Aorta (tissue), 5 donors: ENCODE data around the gene CHAMP1. TPM values are rescaled to one million over a fixed set of nuclear protein-coding genes. Genes with fewer than 3 reads are reported as not detected.
"Not testable (repeated sequence)": the region's sequence is repeated elsewhere in the genome, so short reads cannot be mapped to it uniquely, and the experiment has no call there.

Experiments
- ATAC-seq: fragments of 200-7000 bp; cut with Tn5 transposase; one replicate; pipeline ENCODE4 v1.9.1; 2022; ENCODE audit warnings: moderate library complexity; ENCODE audit not compliant: low FRiP score
- DNase-seq, 2 donors: peaks; one replicate each; pipeline ENCODE4 v3.0.0-alpha.2; 2020
- H3K27ac ChIP-seq, 2 donors: one replicate each; pipeline ENCODE4 v1.5.1; 2013; ENCODE audit warnings: low read length in 2 of 2, mild to moderate bottlenecking in 2 of 2, moderate library complexity in 2 of 2, control low read depth in 1 of 2, inconsistent platforms in 1 of 2, low read depth in 1 of 2
- H3K27me3 ChIP-seq, 2 donors: one replicate each; pipeline ENCODE4 v1.6.1; 2013; ENCODE audit warnings: control low read depth in 1 of 2, low read length in 1 of 2, mild to moderate bottlenecking in 1 of 2, moderate library complexity in 1 of 2; ENCODE audit not compliant: insufficient read depth in 2 of 2, control insufficient read depth in 1 of 2
- H3K36me3 ChIP-seq, 2 donors: one replicate each; pipeline ENCODE4 v1.6.1; 2013; ENCODE audit warnings: control low read depth in 1 of 2, low read length in 1 of 2, mild to moderate bottlenecking in 1 of 2; ENCODE audit not compliant: insufficient read depth in 2 of 2, control insufficient read depth in 1 of 2
- H3K4me1 ChIP-seq, 2 donors: one replicate each; pipeline ENCODE4 v1.6.1; 2013; ENCODE audit warnings: low read length in 2 of 2, control low read depth in 1 of 2, mild to moderate bottlenecking in 1 of 2, moderate library complexity in 1 of 2; ENCODE audit not compliant: insufficient read depth in 2 of 2, control insufficient read depth in 1 of 2
- H3K4me3 ChIP-seq, 2 donors: one replicate each; pipeline ENCODE4 v1.5.1; 2013; ENCODE audit warnings: low read length in 2 of 2, control low read depth in 1 of 2, mild to moderate bottlenecking in 1 of 2
- H3K9me3 ChIP-seq: one replicate; pipeline ENCODE4 v1.6.1; 2013; ENCODE audit warnings: mild to moderate bottlenecking, low read length; ENCODE audit not compliant: control insufficient read depth
- WGBS, 2 donors: extraction: QIAGEN DNeasy Blood & Tissue Kit; methylation state at CpG; one replicate each; pipeline ENCODE4 v1.1.7; 2013; 5-methylcytosine and 5-hydroxymethylcytosine counted together
- intact Hi-C, 2 donors: fragments of 100-400 bp; cut with DNase I; formaldehyde crosslinking; loops; one replicate each; pipeline versions ENCODE4 v1.14.2 to v1.15.0; 2022
- polyA plus RNA-seq, 2 donors: library from polyadenylated mRNA; stranded (reverse); fragments of 200-250 nt; gene quantifications; one replicate each; pipeline ENCODE4 v1.2.3, GENCODE V29; 2013
- total RNA-seq, 2 donors: library from RNA; stranded (reverse); fragmentation: NEBNext Ultra II Directional; extraction: Animal tissue kit (Norgen Biotek cat#: 25700); gene quantifications; one replicate each; pipeline ENCODE4 v1.2.1, GENCODE V29; 2021
- donor health status: healthy with polysubstance abuse.
- donor health status: Bipolar disorder and iron deficiency.
- donor health status: DM: no; HTN: no; CAD: no.
- donor health status: DM: no; HTN: no; CAD: no.
- donor health status: DM: yes; HTN: yes; CAD: no.

CHAMP1 gene
- total and polyA plus RNA-seq, 4 donors, result 5.2 to 16.4 (median 11.0) TPM

- no peak overlapping the region for H3K4me3 ChIP-seq
Measured at GRCh38 chr13:114334305-114335053, 20.2 kb downstream of the CHAMP1 start.

GRCh38 chr13:114336457-114336856, 22.2 kb downstream of the CHAMP1 start:
- WGBS, 2 donors, result 71 to 72% methylated on average over 1 of the region's 1 CpG
- H3K4me1 ChIP-seq, H3K4me3 ChIP-seq, H3K9me3 ChIP-seq, H3K36me3 ChIP-seq, intact Hi-C loops, DNase-seq, H3K27ac ChIP-seq, H3K27me3 ChIP-seq, ATAC-seq: not testable (repeated sequence)

More at GRCh38 chr13:114334305-114335053, 20.2 kb downstream of the CHAMP1 start:
- no peak for ATAC-seq
- Histone ChIP-seq H3K9me3 (no peaks in the 10 kb centered on the region), H3K36me3 (peaks cover 0 to 2% of the 10 kb centered on the region in 2 donors), H3K4me1 (no peaks in the 10 kb centered on the region), H3K27me3 (no peaks in the 10 kb centered on the region), H3K27ac (no peak overlapping the region)
- 66 to 68% methylated on average over 5 of the region's 5 CpGs for WGBS, 2 donors
- intact Hi-C loops, result no loop called here
- DNase-seq, result no peak

GRCh38 chr13:114338959-114339358, 24.7 kb downstream of the CHAMP1 start:
- Histone ChIP-seq H3K27me3 (no peaks in the 10 kb centered on the region), H3K4me1 (no peaks in the 10 kb centered on the region), H3K9me3 (no peaks in the 10 kb centered on the region), H3K27ac (no peak overlapping the region), H3K4me3 (no peak overlapping the region), H3K36me3 (no peaks in the 10 kb centered on the region)
- ATAC-seq (no peak), DNase-seq (no peak)
- intact Hi-C loops, result no loop called here
- 89 to 91% methylated on average over 5 of the region's 5 CpGs for WGBS, 2 donors

GRCh38 chr13:114339857-114340534, 25.7 kb downstream of the CHAMP1 start:
- WGBS, 2 donors, result 46 to 51% methylated on average over 10 of the region's 10 CpGs
- ATAC-seq (no peak), DNase-seq (no peak)
- Histone ChIP-seq H3K27ac (no peak overlapping the region), H3K27me3 (no peaks in the 10 kb centered on the region), H3K4me1 (no peaks in the 10 kb centered on the region), H3K4me3 (no peak overlapping the region), H3K9me3 (no peaks in the 10 kb centered on the region), H3K36me3 (no peaks in the 10 kb centered on the region)
- intact Hi-C loops, result no loop called here

GRCh38 chr13:114341003-114341777, 26.9 kb downstream of the CHAMP1 start:
- ATAC-seq, result no peak
- WGBS, 2 donors, result 68 to 70% methylated on average over 14 of the region's 14 CpGs
- intact Hi-C loops, result no loop called here

GRCh38 chr13:114347256-114347655, 33.0 kb downstream of the CHAMP1 start:
- H3K4me3 ChIP-seq, intact Hi-C loops, H3K27me3 ChIP-seq, H3K4me1 ChIP-seq, ATAC-seq, H3K27ac ChIP-seq, DNase-seq, H3K9me3 ChIP-seq, H3K36me3 ChIP-seq: not testable (repeated sequence)
- 55 to 63% methylated on average over 3 of the region's 3 CpGs for WGBS, 2 donors

More at GRCh38 chr13:114341003-114341777, 26.9 kb downstream of the CHAMP1 start:
- no peaks in the 10 kb centered on the region for H3K9me3 ChIP-seq
- no peak for DNase-seq
- no peaks in the 10 kb centered on the region for H3K4me1 ChIP-seq
- no peaks in the 10 kb centered on the region for H3K36me3 ChIP-seq
- no peak overlapping the region for H3K4me3 ChIP-seq
- H3K27me3 ChIP-seq, result no peaks in the 10 kb centered on the region
- no peak overlapping the region for H3K27ac ChIP-seq

- intact Hi-C loops, H3K27me3 ChIP-seq, H3K27ac ChIP-seq, H3K4me1 ChIP-seq, H3K36me3 ChIP-seq, H3K9me3 ChIP-seq, ATAC-seq, H3K4me3 ChIP-seq: not testable (repeated sequence)
- DNase-seq, result peak; percentile 53 to 80
- WGBS, 2 donors, result 65 to 70% methylated on average over 25 to 34 of the region's 34 CpGs
Measured at GRCh38 chr13:114352763-114353162, 38.5 kb downstream of the CHAMP1 start.

- H3K9me3 ChIP-seq, H3K27ac ChIP-seq, H3K36me3 ChIP-seq, intact Hi-C loops, H3K27me3 ChIP-seq, ATAC-seq, H3K4me3 ChIP-seq, H3K4me1 ChIP-seq, DNase-seq: not testable (repeated sequence)
- 79 to 83% methylated on average over 31 to 38 of the region's 38 CpGs for whole genome bisulfite sequencing, 2 donors
Measured at GRCh38 chr13:114353382-114353781, 39.1 kb downstream of the CHAMP1 start.
